Endothelial cell of umbilical vein (primary cell): ENCODE data around the gene GDF11. TPM values are rescaled to one million over a fixed set of nuclear protein-coding genes. Genes with fewer than 3 reads are reported as not detected.

Experiments used
- BruUV-seq: library from RNA; stranded (reverse); fragments of 400-500 nt; replicated peaks from 2 replicates; lab custom pipeline; 2021; lab: Mats Ljungman, UMichigan
- CTCF ChIA-PET: fragments of 300-600, 350-600 bp; sonication (Branson Sonifier 250); formaldehyde crosslinking; loops from one replicate; lab custom pipeline; 2021; ENCODE audit warnings: antibody characterized with exemption, inconsistent platforms; lab: Charles Lee
- POLR2A ChIA-PET: fragments of 300-600, 350-600 bp; sonication (Branson Sonifier 250); formaldehyde crosslinking; loops from one replicate; lab custom pipeline; 2021; ENCODE audit warnings: antibody characterized with exemption, inconsistent platforms; lab: Charles Lee
- DNase-seq: peaks from one replicate; pipeline ENCODE4 v3.0.0-alpha.2; 2011; ENCODE audit warnings: low read depth, low spot score
- FAIRE-seq: peaks from 2 replicates; lab custom pipeline; 2011; peaks lifted over from hg19 to GRCh38; lab: Jason Lieb, UNC
- H2AFZ ChIP-seq: 2 replicates; pipeline ENCODE4 v1.6.0; 2012; ENCODE audit warnings: low read depth, low read length, control low read depth, inconsistent platforms
- H3K27ac ChIP-seq: 2 replicates; pipeline ENCODE4 v1.5.1; 2011; ENCODE audit warnings: low read depth, mild to moderate bottlenecking, control low read depth, low read length, moderate library complexity; ENCODE audit not compliant: insufficient read depth
- H3K27me3 ChIP-seq, 2 experiments: 2 replicates each; pipeline versions ENCODE4 v1.6.0 to v1.6.1; 2011; ENCODE audit warnings: low read length in 2 of 2, mixed read lengths in 1 of 2; ENCODE audit not compliant: control insufficient read depth in 2 of 2, insufficient read depth in 2 of 2
- H3K36me3 ChIP-seq, 2 experiments: 2 replicates in 1 of 2; 3 replicates in 1 of 2; pipeline ENCODE4 v1.5.1; 2011; ENCODE audit warnings: low read length in 2 of 2, mild to moderate bottlenecking in 1 of 2, moderate library complexity in 1 of 2; ENCODE audit not compliant: control insufficient read depth in 2 of 2, insufficient read depth in 2 of 2; ENCODE audit errors: extremely low read depth in 1 of 2
- H3K4me1 ChIP-seq: 3 replicates; pipeline ENCODE4 v1.5.1; 2011; ENCODE audit warnings: mild to moderate bottlenecking, low read length; ENCODE audit not compliant: control insufficient read depth, insufficient read depth; ENCODE audit errors: extremely low read depth
- H3K4me2 ChIP-seq: 2 replicates; pipeline ENCODE4 v1.6.1; 2011; ENCODE audit warnings: low read length, control low read depth, mixed read lengths; ENCODE audit not compliant: insufficient read depth
- H3K4me3 ChIP-seq, 3 experiments: fragments of 200-600 bp in 1 of 3; sonication (generic), shearing (Covaris generic) in 1 of 3; replicated peaks in 1 of 3; 2 replicates each; pipeline ENCODE4 v1.5.1; 2011 to 2016; ENCODE audit warnings: control low read depth in 3 of 3, low read length in 3 of 3, mild to moderate bottlenecking in 2 of 3, inconsistent platforms in 1 of 3, low read depth in 1 of 3, moderate library complexity in 1 of 3; ENCODE audit not compliant: insufficient read depth in 1 of 3
- H3K79me2 ChIP-seq: 2 replicates; pipeline ENCODE4 v1.6.0; 2012; ENCODE audit warnings: low read length, inconsistent platforms; ENCODE audit not compliant: control insufficient read depth, insufficient read depth
- H3K9ac ChIP-seq: replicated peaks from 2 replicates; pipeline ENCODE3; 2011; ENCODE audit warnings: low read length, control low read depth; ENCODE audit not compliant: insufficient read depth; ENCODE audit errors: extremely low read depth
- H3K9me1 ChIP-seq: replicated peaks from 3 replicates; pipeline ENCODE4 v1.6.0; 2011; ENCODE audit warnings: mild to moderate bottlenecking, low read length; ENCODE audit not compliant: control insufficient read depth, insufficient read depth; ENCODE audit errors: extremely low read depth
- H3K9me3 ChIP-seq: replicated peaks from 2 replicates; pipeline ENCODE4 v1.5.1; 2012; ENCODE audit warnings: low read length, inconsistent platforms; ENCODE audit not compliant: control insufficient read depth, insufficient read depth
- H4K20me1 ChIP-seq: replicated peaks from 2 replicates; pipeline ENCODE3; 2011; ENCODE audit warnings: mild to moderate bottlenecking, low read length; ENCODE audit not compliant: control insufficient read depth, insufficient read depth; ENCODE audit errors: extremely low read depth
- EZH2 ChIP-seq: IDR thresholded peaks from 2 replicates; pipeline ENCODE4 v1.6.1; 2012; ENCODE audit warnings: borderline replicate concordance, low read depth, mild to moderate bottlenecking, moderate library complexity, low read length, inconsistent platforms; ENCODE audit not compliant: severe bottlenecking
- FOS ChIP-seq: IDR thresholded peaks from 2 replicates; pipeline ENCODE4 v1.6.1; 2011; ENCODE audit warnings: mild to moderate bottlenecking, low read length, moderate library complexity, borderline replicate concordance; ENCODE audit not compliant: insufficient read depth
- GATA2 ChIP-seq: IDR thresholded peaks from 2 replicates; pipeline ENCODE4 v1.7.0; 2011; ENCODE audit warnings: low read depth, mild to moderate bottlenecking, moderate library complexity, mixed read lengths, low read length; ENCODE audit not compliant: insufficient read length, insufficient read depth
- JUN ChIP-seq: IDR thresholded peaks from 2 replicates; pipeline ENCODE4 v1.6.1; 2011; ENCODE audit warnings: borderline replicate concordance, low read depth; ENCODE audit not compliant: insufficient read length, insufficient read depth
- MYC ChIP-seq: IDR thresholded peaks from one replicate; pipeline ENCODE4 v1.6.1; 2011; ENCODE audit warnings: mild to moderate bottlenecking, low read depth, low read length
- POLR2A ChIP-seq: IDR thresholded peaks from 2 replicates; pipeline ENCODE4 v1.6.1; 2012; ENCODE audit warnings: low read depth, mild to moderate bottlenecking, control low read depth, low read length
- POLR2AphosphoS5 ChIP-seq: IDR thresholded peaks from 2 replicates; pipeline ENCODE4 v1.6.1; 2012; ENCODE audit warnings: low read depth, mild to moderate bottlenecking, control low read depth, low read length, moderate library complexity; ENCODE audit not compliant: insufficient read depth
- dilution Hi-C: fragments of 300-500 bp; cut with MboI; formaldehyde crosslinking; loops from one replicate; pipeline ENCODE4 v1.15.0; 2019; ENCODE audit warnings: low sequenced_read_pairs; ENCODE audit not compliant: extremely low pct_ligation_motif_present
- intact Hi-C: fragments of 100-400 bp; cut with micrococcal nuclease; formaldehyde crosslinking; loops from one replicate; pipeline ENCODE4 v1.10.0; 2022
- polyA plus RNA-seq, 4 experiments: library from polyadenylated mRNA; depleted of rRNA in 3 of 4; stranded (reverse) in 3 of 4; unstranded in 1 of 4; fragments of >200 nt; gene quantifications; 2 replicates each; pipeline versions ENCODE4 v1.2.1 to v1.2.3, GENCODE V29; 2011 to 2012; ENCODE audit warnings: missing spikeins in 1 of 4
- total RNA-seq: library from RNA; stranded (reverse); gene quantifications from 2 replicates; pipeline ENCODE4 v1.2.3, GENCODE V29; 2021
- TF ChIP-seq, protein P1 (sequence below): IDR thresholded peaks from 2 replicates; pipeline ENCODE4 v1.6.1; 2011; ENCODE audit not compliant: insufficient read depth, insufficient read length
- TF ChIP-seq, protein P2 (sequence below), 2 donors: IDR thresholded peaks; 1 replicate in 1 of 2; 2 replicates in 1 of 2; pipeline ENCODE4 v1.5.1; 2011; ENCODE audit warnings: low read length in 2 of 2, mild to moderate bottlenecking in 2 of 2, moderate library complexity in 2 of 2, control low read depth in 1 of 2, inconsistent platforms in 1 of 2, low read depth in 1 of 2; ENCODE audit not compliant: insufficient read depth in 1 of 2; ENCODE audit errors: extremely low read depth in 1 of 2

The GDF11 gene
- total and polyA plus RNA-seq, 2 donors (not counting 3 experiments of a cell fraction or from before 2014, with no cell fraction given): 10.0 to 18.7 TPM

- Histone ChIP-seq H3K4me3 (no peak overlapping the region), H3K9ac (no peak overlapping the region), H3K36me3 (no peaks in the 10 kb centered on the region), H3K79me2 (no peaks in the 10 kb centered on the region), H3K4me2 (no peak overlapping the region), H3K9me1 (no peaks in the 10 kb centered on the region), H4K20me1 (no peaks in the 10 kb centered on the region), H2AFZ (no peak overlapping the region), H3K9me3 (no peaks in the 10 kb centered on the region), H3K27ac (no peak overlapping the region), H3K27me3 (no peaks in the 10 kb centered on the region), H3K4me1 (no peaks in the 10 kb centered on the region)
- no peak for TF ChIP-seq GATA2
- TF ChIP-seq, protein P1, sequence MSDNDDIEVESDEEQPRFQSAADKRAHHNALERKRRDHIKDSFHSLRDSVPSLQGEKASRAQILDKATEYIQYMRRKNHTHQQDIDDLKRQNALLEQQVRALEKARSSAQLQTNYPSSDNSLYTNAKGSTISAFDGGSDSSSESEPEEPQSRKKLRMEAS: no peak
- TF ChIP-seq FOS: no peak
- no peak for TF ChIP-seq MYC
- no peak for TF ChIP-seq POLR2AphosphoS5
- TF ChIP-seq, protein P2, sequence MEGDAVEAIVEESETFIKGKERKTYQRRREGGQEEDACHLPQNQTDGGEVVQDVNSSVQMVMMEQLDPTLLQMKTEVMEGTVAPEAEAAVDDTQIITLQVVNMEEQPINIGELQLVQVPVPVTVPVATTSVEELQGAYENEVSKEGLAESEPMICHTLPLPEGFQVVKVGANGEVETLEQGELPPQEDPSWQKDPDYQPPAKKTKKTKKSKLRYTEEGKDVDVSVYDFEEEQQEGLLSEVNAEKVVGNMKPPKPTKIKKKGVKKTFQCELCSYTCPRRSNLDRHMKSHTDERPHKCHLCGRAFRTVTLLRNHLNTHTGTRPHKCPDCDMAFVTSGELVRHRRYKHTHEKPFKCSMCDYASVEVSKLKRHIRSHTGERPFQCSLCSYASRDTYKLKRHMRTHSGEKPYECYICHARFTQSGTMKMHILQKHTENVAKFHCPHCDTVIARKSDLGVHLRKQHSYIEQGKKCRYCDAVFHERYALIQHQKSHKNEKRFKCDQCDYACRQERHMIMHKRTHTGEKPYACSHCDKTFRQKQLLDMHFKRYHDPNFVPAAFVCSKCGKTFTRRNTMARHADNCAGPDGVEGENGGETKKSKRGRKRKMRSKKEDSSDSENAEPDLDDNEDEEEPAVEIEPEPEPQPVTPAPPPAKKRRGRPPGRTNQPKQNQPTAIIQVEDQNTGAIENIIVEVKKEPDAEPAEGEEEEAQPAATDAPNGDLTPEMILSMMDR (IDR thresholded peaks at IDR 0.05; ENCODE audit: extremely low read depth in 1 of 2, insufficient read depth in 1 of 2, low read depth in 1 of 2, low read length in 2 of 2): no peak
- no peak for TF ChIP-seq JUN
- no peak for TF ChIP-seq POLR2A
- TF ChIP-seq EZH2: no peak
- ChIA-PET CTCF (interaction anchor here (1.2 to 2.9 kb wide), 4 partner anchors 12 to 53 kb away, joined by 3 to 15 read pairs (median 4); a partner anchor contains a TSS), POLR2A (no interaction called here)
- no peak for DNase-seq
- no TSS peak for BruUV-seq
- FAIRE-seq: no peak
- dilution Hi-C loops (no loop called here), intact Hi-C loops (no loop called here)
These were observed 44.5 kb upstream of the GDF11 start for GRCh38 chr12:55698241-55698955.
